ENCODE measurements around the gene STAT4.

The STAT4 gene

GRCh38 chr2:191174442-191174841, 23.6 kb upstream of the STAT4 start:
- H3K27ac ChIP-seq (ENCODE audit: low read depth, low read length): no peak overlapping the region
- no peaks in the 10 kb centered on the region for H3K36me3 ChIP-seq (ENCODE audit: low read length)
- H3K4me2 ChIP-seq (ENCODE audit: low read depth, low read length, poor library complexity, severe bottlenecking): no peak overlapping the region
- H3K79me2 ChIP-seq (ENCODE audit: insufficient read depth, low read length): no peaks in the 10 kb centered on the region
- H2AFZ ChIP-seq (ENCODE audit: low read depth, low read length, severe bottlenecking): no peak overlapping the region
- no peaks in the 10 kb centered on the region for H3K9me3 ChIP-seq (ENCODE audit: insufficient read depth, low read length)
- no peak for TF ChIP-seq EZH2phosphoT487 (conservative IDR thresholded peaks at IDR 0.05; ENCODE audit: low read length)
- TF ChIP-seq CTCF (IDR thresholded peaks at IDR 0.05; ENCODE audit: insufficient read depth, low read length, poor library complexity, severe bottlenecking): no peak
- no peak overlapping the region for H3K4me3 ChIP-seq (ENCODE audit: insufficient read depth, low read length, poor library complexity, severe bottlenecking)
- H3K9ac ChIP-seq (ENCODE audit: low read length): no peak overlapping the region
- no peaks in the 10 kb centered on the region for H3F3A ChIP-seq (ENCODE audit: insufficient read depth)
- no peaks in the 10 kb centered on the region for H3K9me2 ChIP-seq (replicated peaks; ENCODE audit: insufficient read depth, low read length)
- no peaks in the 10 kb centered on the region for H3K27me3 ChIP-seq (ENCODE audit: low read length)
- H4K20me1 ChIP-seq (ENCODE audit: low read depth, low read length): no peaks in the 10 kb centered on the region

GRCh38 chr2:191173206-191173605, 22.4 kb upstream of the STAT4 start:
- Histone ChIP-seq H3K27ac (ENCODE audit: low read depth, low read length) (no peak overlapping the region), H3K36me3 (ENCODE audit: low read length) (no peaks in the 10 kb centered on the region), H3K4me2 (ENCODE audit: low read depth, low read length, poor library complexity, severe bottlenecking) (no peak overlapping the region), H2AFZ (ENCODE audit: low read depth, low read length, severe bottlenecking) (no peak overlapping the region), H3F3A (ENCODE audit: insufficient read depth) (no peaks in the 10 kb centered on the region), H3K4me3 (ENCODE audit: insufficient read depth, low read length, poor library complexity, severe bottlenecking) (no peak overlapping the region), H3K9me2 (replicated peaks; ENCODE audit: insufficient read depth, low read length) (no peaks in the 10 kb centered on the region), H3K9me3 (ENCODE audit: insufficient read depth, low read length) (no peaks in the 10 kb centered on the region), H3K79me2 (ENCODE audit: insufficient read depth, low read length) (no peaks in the 10 kb centered on the region), H3K9ac (ENCODE audit: low read length) (no peak overlapping the region), H4K20me1 (ENCODE audit: low read depth, low read length) (no peaks in the 10 kb centered on the region), H3K27me3 (ENCODE audit: low read length) (no peaks in the 10 kb centered on the region)
- TF ChIP-seq CTCF (IDR thresholded peaks at IDR 0.05; ENCODE audit: insufficient read depth, low read length, poor library complexity, severe bottlenecking) (no peak), EZH2phosphoT487 (conservative IDR thresholded peaks at IDR 0.05; ENCODE audit: low read length) (no peak)

- Histone ChIP-seq H3K27me3 (ENCODE audit: low read length) (no peaks in the 10 kb centered on the region), H3K4me2 (ENCODE audit: low read depth, low read length, poor library complexity, severe bottlenecking) (no peak overlapping the region), H3K79me2 (ENCODE audit: insufficient read depth, low read length) (no peaks in the 10 kb centered on the region), H3K9me2 (replicated peaks; ENCODE audit: insufficient read depth, low read length) (no peaks in the 10 kb centered on the region), H3K36me3 (ENCODE audit: low read length) (no peaks in the 10 kb centered on the region), H3K4me3 (ENCODE audit: insufficient read depth, low read length, poor library complexity, severe bottlenecking) (no peak overlapping the region), H3K9ac (ENCODE audit: low read length) (no peak overlapping the region), H2AFZ (ENCODE audit: low read depth, low read length, severe bottlenecking) (no peak overlapping the region), H3F3A (ENCODE audit: insufficient read depth) (no peaks in the 10 kb centered on the region), H3K9me3 (ENCODE audit: insufficient read depth, low read length) (no peaks in the 10 kb centered on the region), H3K27ac (ENCODE audit: low read depth, low read length) (no peak overlapping the region), H4K20me1 (ENCODE audit: low read depth, low read length) (no peaks in the 10 kb centered on the region)
- TF ChIP-seq CTCF (IDR thresholded peaks at IDR 0.05; ENCODE audit: insufficient read depth, low read length, poor library complexity, severe bottlenecking): no peak
- no peak for TF ChIP-seq EZH2phosphoT487 (conservative IDR thresholded peaks at IDR 0.05; ENCODE audit: low read length)
Measured at GRCh38 chr2:191171708-191172355, 21.0 kb upstream of the STAT4 start.
